Measurements from ENCODE around the gene L3HYPDH. TPM values are rescaled to one million over a fixed set of nuclear protein-coding genes. Genes with fewer than 3 reads are reported as not detected.
A peak's percentile ranks its signal among the peaks of the same experiment; 100 is the strongest.
"Not testable (repeated sequence)": the region's sequence is repeated elsewhere in the genome, so short reads cannot be mapped to it uniquely, and the experiment has no call there.

Gene L3HYPDH
- total RNA-seq, 1 experiment from 2014 or later, result 25.1 TPM

DNA sequence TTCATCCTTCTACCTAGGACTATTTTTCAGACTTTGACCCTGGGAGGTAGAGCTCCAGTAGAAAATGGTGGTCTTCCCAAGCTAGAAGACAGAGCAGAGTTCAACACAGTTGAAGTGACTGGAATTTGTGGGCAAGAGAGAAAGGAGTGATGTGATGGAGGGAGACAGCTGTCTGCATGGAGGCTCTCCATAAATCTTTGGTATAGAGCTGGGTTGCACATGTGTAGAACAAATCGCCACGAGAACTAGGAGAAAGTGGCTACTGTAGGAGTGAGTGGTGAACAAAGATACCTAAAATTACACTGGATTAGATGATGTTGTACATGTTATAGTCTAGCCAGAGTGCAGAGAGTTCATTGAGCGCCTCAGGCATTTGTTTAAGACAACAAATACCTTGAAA, 33.5 kb downstream of the L3HYPDH start:
- ATAC-seq, result no peak
- ChIA-PET POLR2A (no interaction called here), CTCF (no interaction called here)
- no peak for DNase-seq (ENCODE audit: low read depth, low spot score)
- Histone ChIP-seq H3K27me3 (ENCODE audit: control insufficient read depth, insufficient read depth, low read length) (no peaks in the 10 kb centered on the region), H3K36me3 (ENCODE audit: control insufficient read depth, insufficient read depth, low read length) (no peaks in the 10 kb centered on the region), H3K4me3 (ENCODE audit: low read depth in 2 of 2, low read length in 2 of 2) (no peak overlapping the region), H3K4me1 (ENCODE audit: control insufficient read depth, insufficient read depth, low read length) (no peaks in the 10 kb centered on the region), H3K27ac (ENCODE audit: low read length) (no peak overlapping the region), H3K9me3 (ENCODE audit: control insufficient read depth, insufficient read depth, low read depth, low read length) (no peaks in the 10 kb centered on the region)
- TF ChIP-seq POLR2AphosphoS5 (IDR thresholded peaks at IDR 0.05; ENCODE audit: low read depth, low read length) (no peak), TCF7L2 (IDR thresholded peaks at IDR 0.05; ENCODE audit: low read depth, low read length) (no peak), SIN3A (IDR thresholded peaks at IDR 0.05; ENCODE audit: borderline replicate concordance, insufficient read depth, low read depth, low read length) (no peak)
- TF ChIP-seq, protein P1, sequence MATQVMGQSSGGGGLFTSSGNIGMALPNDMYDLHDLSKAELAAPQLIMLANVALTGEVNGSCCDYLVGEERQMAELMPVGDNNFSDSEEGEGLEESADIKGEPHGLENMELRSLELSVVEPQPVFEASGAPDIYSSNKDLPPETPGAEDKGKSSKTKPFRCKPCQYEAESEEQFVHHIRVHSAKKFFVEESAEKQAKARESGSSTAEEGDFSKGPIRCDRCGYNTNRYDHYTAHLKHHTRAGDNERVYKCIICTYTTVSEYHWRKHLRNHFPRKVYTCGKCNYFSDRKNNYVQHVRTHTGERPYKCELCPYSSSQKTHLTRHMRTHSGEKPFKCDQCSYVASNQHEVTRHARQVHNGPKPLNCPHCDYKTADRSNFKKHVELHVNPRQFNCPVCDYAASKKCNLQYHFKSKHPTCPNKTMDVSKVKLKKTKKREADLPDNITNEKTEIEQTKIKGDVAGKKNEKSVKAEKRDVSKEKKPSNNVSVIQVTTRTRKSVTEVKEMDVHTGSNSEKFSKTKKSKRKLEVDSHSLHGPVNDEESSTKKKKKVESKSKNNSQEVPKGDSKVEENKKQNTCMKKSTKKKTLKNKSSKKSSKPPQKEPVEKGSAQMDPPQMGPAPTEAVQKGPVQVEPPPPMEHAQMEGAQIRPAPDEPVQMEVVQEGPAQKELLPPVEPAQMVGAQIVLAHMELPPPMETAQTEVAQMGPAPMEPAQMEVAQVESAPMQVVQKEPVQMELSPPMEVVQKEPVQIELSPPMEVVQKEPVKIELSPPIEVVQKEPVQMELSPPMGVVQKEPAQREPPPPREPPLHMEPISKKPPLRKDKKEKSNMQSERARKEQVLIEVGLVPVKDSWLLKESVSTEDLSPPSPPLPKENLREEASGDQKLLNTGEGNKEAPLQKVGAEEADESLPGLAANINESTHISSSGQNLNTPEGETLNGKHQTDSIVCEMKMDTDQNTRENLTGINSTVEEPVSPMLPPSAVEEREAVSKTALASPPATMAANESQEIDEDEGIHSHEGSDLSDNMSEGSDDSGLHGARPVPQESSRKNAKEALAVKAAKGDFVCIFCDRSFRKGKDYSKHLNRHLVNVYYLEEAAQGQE (IDR thresholded peaks at IDR 0.05; ENCODE audit: insufficient read depth in 1 of 2, low read depth in 2 of 2, low read length in 1 of 2), result no peak
- TF ChIP-seq, protein P2, sequence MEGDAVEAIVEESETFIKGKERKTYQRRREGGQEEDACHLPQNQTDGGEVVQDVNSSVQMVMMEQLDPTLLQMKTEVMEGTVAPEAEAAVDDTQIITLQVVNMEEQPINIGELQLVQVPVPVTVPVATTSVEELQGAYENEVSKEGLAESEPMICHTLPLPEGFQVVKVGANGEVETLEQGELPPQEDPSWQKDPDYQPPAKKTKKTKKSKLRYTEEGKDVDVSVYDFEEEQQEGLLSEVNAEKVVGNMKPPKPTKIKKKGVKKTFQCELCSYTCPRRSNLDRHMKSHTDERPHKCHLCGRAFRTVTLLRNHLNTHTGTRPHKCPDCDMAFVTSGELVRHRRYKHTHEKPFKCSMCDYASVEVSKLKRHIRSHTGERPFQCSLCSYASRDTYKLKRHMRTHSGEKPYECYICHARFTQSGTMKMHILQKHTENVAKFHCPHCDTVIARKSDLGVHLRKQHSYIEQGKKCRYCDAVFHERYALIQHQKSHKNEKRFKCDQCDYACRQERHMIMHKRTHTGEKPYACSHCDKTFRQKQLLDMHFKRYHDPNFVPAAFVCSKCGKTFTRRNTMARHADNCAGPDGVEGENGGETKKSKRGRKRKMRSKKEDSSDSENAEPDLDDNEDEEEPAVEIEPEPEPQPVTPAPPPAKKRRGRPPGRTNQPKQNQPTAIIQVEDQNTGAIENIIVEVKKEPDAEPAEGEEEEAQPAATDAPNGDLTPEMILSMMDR (IDR thresholded peaks at IDR 0.05), result no peak
- intact Hi-C loops (cut with micrococcal nuclease; ENCODE audit: unreplicated experiment) (no loop called here), in situ Hi-C loops (cut with HindIII; ENCODE audit: low pct_unique_long_range_greater_than_20kb, low sequenced_read_pairs) (no loop called here)
- BruUV-seq (replicated peaks), result no TSS peak

DNA sequence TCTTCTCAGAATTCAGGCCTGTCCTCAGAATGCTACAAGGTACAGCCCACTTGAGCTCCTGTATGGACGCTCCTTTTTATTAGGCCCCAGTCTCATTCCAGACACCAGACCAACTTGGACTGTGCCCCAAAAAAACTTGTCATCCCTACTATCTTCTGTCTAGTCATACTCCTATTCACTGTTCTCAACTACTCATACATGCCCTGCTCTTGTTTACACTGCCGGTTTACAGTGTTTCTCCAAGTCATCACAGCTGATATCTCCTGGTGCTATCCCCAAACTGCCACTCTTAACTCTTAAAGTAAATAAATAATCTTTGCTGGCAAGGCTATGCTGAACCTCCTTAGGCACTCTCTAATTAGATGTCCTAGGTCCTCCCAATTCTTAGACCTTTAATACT, 35.5 kb downstream of the L3HYPDH start:
- in situ Hi-C loops (cut with HindIII; ENCODE audit: low pct_unique_long_range_greater_than_20kb, low sequenced_read_pairs); DNase-seq (ENCODE audit: low read depth, low spot score); H3K36me3 ChIP-seq (ENCODE audit: control insufficient read depth, insufficient read depth, low read length); H3K4me1 ChIP-seq (ENCODE audit: control insufficient read depth, insufficient read depth, low read length); ATAC-seq; H3K4me3 ChIP-seq (ENCODE audit: low read depth in 2 of 2, low read length in 2 of 2); H3K27ac ChIP-seq (ENCODE audit: low read length); H3K27me3 ChIP-seq (ENCODE audit: control insufficient read depth, insufficient read depth, low read length); H3K9me3 ChIP-seq (ENCODE audit: control insufficient read depth, insufficient read depth, low read depth, low read length); POLR2A ChIA-PET; CTCF ChIA-PET: not testable (repeated sequence)
- TSS peak; percentile 31 for BruUV-seq (replicated peaks)
- intact Hi-C loops (cut with micrococcal nuclease; ENCODE audit: unreplicated experiment), result loop anchor here (10.0 kb wide), 2 partner anchors 424 to 814 kb away; partner anchors contain the start of gene DACT1

DNA sequence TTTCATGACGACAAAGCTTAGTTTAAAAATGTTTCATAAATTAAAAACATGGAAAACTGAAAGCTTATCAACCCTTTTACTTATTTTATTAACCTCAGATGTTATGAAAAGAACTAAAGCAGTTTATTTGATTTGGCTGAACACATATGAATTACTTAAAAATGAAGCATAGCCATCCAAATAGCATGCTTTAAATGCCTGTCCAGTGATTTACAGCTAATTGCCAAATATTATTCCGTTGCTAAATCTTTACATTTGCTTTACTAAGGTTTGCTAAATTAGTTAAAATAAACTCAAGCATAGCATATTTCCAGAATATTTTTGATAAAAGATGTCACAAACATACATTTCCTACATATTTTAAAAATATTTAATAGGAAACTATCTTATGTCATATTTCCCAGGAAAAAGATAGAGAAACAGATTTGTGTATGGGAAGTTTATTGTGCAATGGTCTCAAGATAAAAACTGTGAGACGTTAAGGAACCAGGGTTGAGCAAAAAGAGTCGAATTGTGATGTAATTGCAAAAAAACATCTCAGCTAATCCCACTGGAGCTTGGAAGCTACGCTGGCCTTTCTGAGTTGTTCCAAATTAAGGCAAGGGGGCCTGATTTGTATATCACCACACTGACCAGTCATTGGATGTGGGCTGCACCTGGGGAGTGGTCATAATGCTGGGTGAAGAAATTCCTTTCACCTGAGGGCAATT, 44.8 kb downstream of the L3HYPDH start:
- Histone ChIP-seq H3K9me3 (ENCODE audit: control insufficient read depth, insufficient read depth, low read depth, low read length) (no peaks in the 10 kb centered on the region), H3K36me3 (ENCODE audit: control insufficient read depth, insufficient read depth, low read length) (no peaks in the 10 kb centered on the region), H3K4me1 (ENCODE audit: control insufficient read depth, insufficient read depth, low read length) (no peaks in the 10 kb centered on the region), H3K27ac (ENCODE audit: low read length) (no peak overlapping the region), H3K4me3 (ENCODE audit: low read depth in 2 of 2, low read length in 2 of 2) (no peak overlapping the region), H3K27me3 (ENCODE audit: control insufficient read depth, insufficient read depth, low read length) (no peaks in the 10 kb centered on the region)
- TF ChIP-seq, protein P2 (IDR thresholded peaks at IDR 0.05), result no peak
- no peak for TF ChIP-seq SIN3A (IDR thresholded peaks at IDR 0.05; ENCODE audit: borderline replicate concordance, insufficient read depth, low read depth, low read length)
- TF ChIP-seq, protein P1 (IDR thresholded peaks at IDR 0.05; ENCODE audit: insufficient read depth in 1 of 2, low read depth in 2 of 2, low read length in 1 of 2), result no peak
- TF ChIP-seq POLR2AphosphoS5 (IDR thresholded peaks at IDR 0.05; ENCODE audit: low read depth, low read length), result no peak
- no peak for TF ChIP-seq TCF7L2 (IDR thresholded peaks at IDR 0.05; ENCODE audit: low read depth, low read length)
- in situ Hi-C loops (cut with HindIII; ENCODE audit: low pct_unique_long_range_greater_than_20kb, low sequenced_read_pairs) (no loop called here), intact Hi-C loops (cut with micrococcal nuclease; ENCODE audit: unreplicated experiment) (no loop called here)
- ATAC-seq (no peak), DNase-seq (ENCODE audit: low read depth, low spot score) (no peak)
- POLR2A ChIA-PET, result no interaction called here
- CTCF ChIA-PET, result no interaction called here
- BruUV-seq (replicated peaks), result no TSS peak

Data from Panc1 (cell line).